ENCODE measurements around the gene TAOK3. TPM values are rescaled to one million over a fixed set of nuclear protein-coding genes. Genes with fewer than 3 reads are reported as not detected.

TAOK3 gene
- total and polyA plus RNA-seq, 9 of the 15 experiments (the other 6 are each of a cell fraction or from before 2014, with no cell fraction given) = 24.3 to 83.5 (median 47.1) TPM

DNA sequence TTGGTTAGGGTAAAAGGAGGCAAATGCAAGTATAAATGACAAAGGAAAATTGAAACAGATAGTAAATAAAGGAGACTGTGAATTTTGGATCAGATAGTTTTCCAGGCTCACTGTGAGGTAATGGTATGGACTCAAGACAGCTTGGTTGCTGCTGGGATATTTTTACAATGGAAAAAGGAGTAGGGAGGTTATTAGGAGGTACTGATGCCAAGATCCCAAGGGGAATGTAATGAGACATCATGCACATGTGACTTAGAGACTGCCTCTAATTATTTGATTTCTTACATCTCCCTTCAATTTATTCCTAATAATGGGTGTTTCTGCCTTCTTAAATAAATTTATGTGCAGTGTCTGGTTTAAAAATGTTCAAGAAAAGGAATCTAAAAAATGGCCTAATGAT, 56.9 kb downstream of the TAOK3 start:
- no peaks in the 10 kb centered on the region for H4K20me1 ChIP-seq (replicated peaks; ENCODE audit: control insufficient read depth, insufficient read depth, low read length)
- CTCF ChIA-PET (ENCODE audit: low intra/inter-chr PET ratio) = no interaction called here
- intact Hi-C loops (cut with micrococcal nuclease) = no loop called here

More for the DNA sequence above, 56.9 kb downstream of the TAOK3 start:
- no peak for DNase-seq (ENCODE audit: extremely low read depth in 1 of 4, low spot score in 3 of 4)
- POLR2A ChIA-PET = interaction anchor here (0.6 to 1.4 kb wide), 2 partner anchors 10 to 1976 kb away, joined by 3 read pairs; partner anchors contain the start of gene RNU4-2
- Histone ChIP-seq H3K9me1 (ENCODE audit: control insufficient read depth, insufficient read depth, low read length) (no peaks in the 10 kb centered on the region), H3K36me3 (ENCODE audit: control insufficient read depth, insufficient read depth, low read length) (peaks cover 6% of the 10 kb centered on the region; the same call in 1 of the 3 replicates), H3K4me1 (replicated peaks in 1 of 2; ENCODE audit: control insufficient read depth in 2 of 2, insufficient read depth in 2 of 2, low read length in 2 of 2) (peaks cover 0 to 4% of the 10 kb centered on the region in 2 experiments; a peak in 2 of 5 replicates), H3K9me3 (replicated peaks; ENCODE audit: control insufficient read depth, insufficient read depth, low read depth, low read length) (no peaks in the 10 kb centered on the region), H3K27ac (ENCODE audit: extremely low read depth, low read depth, low read length) (no peak overlapping the region), H3K4me2 (ENCODE audit: insufficient read depth, low read length) (no peak overlapping the region), H2AFZ (ENCODE audit: low read depth, low read length) (no peak overlapping the region), H3K4me3 (no peak overlapping the region), H3K79me2 (ENCODE audit: control insufficient read depth, insufficient read depth, low read length) (peaks cover 44% of the 10 kb centered on the region), H3K9ac (ENCODE audit: insufficient read depth in 1 of 2, low read depth in 2 of 2, low read length in 2 of 2) (no peak overlapping the region), H3K27me3 (ENCODE audit: control insufficient read depth in 2 of 2, insufficient read depth in 2 of 2, low read length in 2 of 2) (no peaks in the 10 kb centered on the region)
- in situ Hi-C loops (cut with MboI) = no loop called here
- no TSS peak for BruUV-seq (replicated peaks)
- TF ChIP-seq STAG1 (CRISPR knock-in tag; IDR thresholded peaks at IDR 0.05; ENCODE audit: borderline replicate concordance) (no peak), CHD4 (IDR thresholded peaks at IDR 0.05; ENCODE audit: insufficient read depth, insufficient replicate concordance, low read depth, low read length, poor library complexity, severe bottlenecking) (no peak), POLR3A (IDR thresholded peaks at IDR 0.05; ENCODE audit: borderline replicate concordance, extremely low read depth, insufficient read depth, insufficient read length) (no peak), KDM1A (IDR thresholded peaks at IDR 0.05) (no peak), ZNF436 (CRISPR knock-in tag; IDR thresholded peaks at IDR 0.05) (no peak), ARID1B (IDR thresholded peaks at IDR 0.05) (no peak), XRCC5 (IDR thresholded peaks at IDR 0.05; ENCODE audit: low read depth, low read length) (no peak), CSDE1 (IDR thresholded peaks at IDR 0.05) (no peak), ZNF699 (CRISPR knock-in tag; IDR thresholded peaks at IDR 0.05; ENCODE audit: insufficient replicate concordance) (no peak), CBX1 (IDR thresholded peaks at IDR 0.05; ENCODE audit: low read depth) (no peak), JUND (IDR thresholded peaks at IDR 0.05; ENCODE audit: borderline replicate concordance, low read depth, low read length) (no peak), JUND (tag; IDR thresholded peaks at IDR 0.05; ENCODE audit: borderline replicate concordance, low read depth, low read length) (no peak), HNRNPK (IDR thresholded peaks at IDR 0.05; ENCODE audit: low read depth, low read length, poor library complexity, severe bottlenecking) (no peak), ZFP30 (CRISPR knock-in tag; IDR thresholded peaks at IDR 0.05; ENCODE audit: borderline replicate concordance) (no peak), EZH2 (IDR thresholded peaks at IDR 0.05; ENCODE audit: borderline replicate concordance, low read depth, low read length) (no peak), BRCA1 (IDR thresholded peaks at IDR 0.05) (no peak), BRCA1 (CRISPR knock-in tag; IDR thresholded peaks at IDR 0.05) (no peak), ZNF583 (CRISPR knock-in tag; IDR thresholded peaks at IDR 0.05) (no peak)
- TF ChIP-seq, protein P1, sequence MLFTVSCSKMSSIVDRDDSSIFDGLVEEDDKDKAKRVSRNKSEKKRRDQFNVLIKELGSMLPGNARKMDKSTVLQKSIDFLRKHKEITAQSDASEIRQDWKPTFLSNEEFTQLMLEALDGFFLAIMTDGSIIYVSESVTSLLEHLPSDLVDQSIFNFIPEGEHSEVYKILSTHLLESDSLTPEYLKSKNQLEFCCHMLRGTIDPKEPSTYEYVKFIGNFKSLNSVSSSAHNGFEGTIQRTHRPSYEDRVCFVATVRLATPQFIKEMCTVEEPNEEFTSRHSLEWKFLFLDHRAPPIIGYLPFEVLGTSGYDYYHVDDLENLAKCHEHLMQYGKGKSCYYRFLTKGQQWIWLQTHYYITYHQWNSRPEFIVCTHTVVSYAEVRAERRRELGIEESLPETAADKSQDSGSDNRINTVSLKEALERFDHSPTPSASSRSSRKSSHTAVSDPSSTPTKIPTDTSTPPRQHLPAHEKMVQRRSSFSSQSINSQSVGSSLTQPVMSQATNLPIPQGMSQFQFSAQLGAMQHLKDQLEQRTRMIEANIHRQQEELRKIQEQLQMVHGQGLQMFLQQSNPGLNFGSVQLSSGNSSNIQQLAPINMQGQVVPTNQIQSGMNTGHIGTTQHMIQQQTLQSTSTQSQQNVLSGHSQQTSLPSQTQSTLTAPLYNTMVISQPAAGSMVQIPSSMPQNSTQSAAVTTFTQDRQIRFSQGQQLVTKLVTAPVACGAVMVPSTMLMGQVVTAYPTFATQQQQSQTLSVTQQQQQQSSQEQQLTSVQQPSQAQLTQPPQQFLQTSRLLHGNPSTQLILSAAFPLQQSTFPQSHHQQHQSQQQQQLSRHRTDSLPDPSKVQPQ (CRISPR knock-in tag; IDR thresholded peaks at IDR 0.05; ENCODE audit: borderline replicate concordance) = no peak
- no peak for ATAC-seq
- no peak for FAIRE-seq

Data from K562 (cell line).